WTC11 (cell line): Measurements from ENCODE around the gene DDC. TPM values are rescaled to one million over a fixed set of nuclear protein-coding genes. Genes with fewer than 3 reads are reported as not detected.

Experiments used
- ATAC-seq: fragments of 200-7000 bp; cut with Tn5 transposase; 2 replicates; pipeline ENCODE4 v1.10.0; 2021; ENCODE audit warnings: mild to moderate bottlenecking, moderate library complexity
- CTCF ChIA-PET: fragments of 300-600 bp; sonication (Branson Sonifier 250); formaldehyde crosslinking; loops from one replicate; lab custom pipeline; 2021; ENCODE audit warnings: antibody characterized with exemption; lab: Charles Lee
- POLR2A ChIA-PET: fragments of 350-600 bp; sonication (Branson Sonifier 250); formaldehyde crosslinking; loops from one replicate; lab custom pipeline; 2021; ENCODE audit warnings: antibody characterized with exemption; lab: Charles Lee
- DNase-seq: peaks from one replicate; pipeline ENCODE4 v3.0.0; 2021; ENCODE audit warnings: low spot score
- H3K27ac Mint-ChIP-seq: 2 replicates; pipeline ENCODE4 v1.8.0; 2021; ENCODE audit warnings: mixed read lengths
- H3K27me3 Mint-ChIP-seq: 2 replicates; pipeline ENCODE4 v1.8.0; 2021; ENCODE audit warnings: low read depth, mild to moderate bottlenecking, moderate library complexity, mixed read lengths
- H3K36me3 Mint-ChIP-seq: 2 replicates; pipeline ENCODE4 v1.8.0; 2021; ENCODE audit warnings: mixed read lengths
- H3K4me1 Mint-ChIP-seq: 2 replicates; pipeline ENCODE4 v1.8.0; 2022; ENCODE audit warnings: mixed read lengths
- H3K4me3 Mint-ChIP-seq: 2 replicates; pipeline ENCODE4 v1.8.0; 2021; ENCODE audit warnings: mild to moderate bottlenecking, moderate library complexity, mixed read lengths
- H3K9me3 Mint-ChIP-seq: 2 replicates; pipeline ENCODE4 v1.8.0; 2021; ENCODE audit warnings: mixed read lengths
- CREB1 ChIP-seq: sonication (generic); formaldehyde crosslinking; IDR thresholded peaks from 2 replicates; pipeline ENCODE4 v1.8.0; 2023; ENCODE audit warnings: mild to moderate bottlenecking, missing genetic modification reagents
- CREM ChIP-seq: sonication (generic); formaldehyde crosslinking; IDR thresholded peaks from 2 replicates; pipeline ENCODE4 v1.8.1; 2022; ENCODE audit warnings: mild to moderate bottlenecking, missing genetic modification reagents, moderate library complexity
- CTCF ChIP-seq: fragments of 200-600 bp; IDR thresholded peaks from 2 replicates; pipeline ENCODE4 v1.8.0; 2022; ENCODE audit warnings: antibody characterized with exemption
- E2F1 ChIP-seq: sonication (generic); formaldehyde crosslinking; IDR thresholded peaks from 2 replicates; pipeline ENCODE4 v1.8.0; 2022; ENCODE audit warnings: mild to moderate bottlenecking, missing genetic modification reagents
- E2F5 ChIP-seq: sonication (generic); formaldehyde crosslinking; IDR thresholded peaks from 2 replicates; pipeline ENCODE4 v1.8.1; 2022; ENCODE audit warnings: mild to moderate bottlenecking, moderate library complexity, missing genetic modification reagents
- ETV6 ChIP-seq: sonication (generic); formaldehyde crosslinking; IDR thresholded peaks from 2 replicates; pipeline ENCODE4 v1.8.1; 2022; ENCODE audit warnings: mild to moderate bottlenecking, missing genetic modification reagents
- FOXP1 ChIP-seq: sonication (generic); formaldehyde crosslinking; IDR thresholded peaks from 2 replicates; pipeline ENCODE4 v1.8.0; 2022; ENCODE audit warnings: missing genetic modification reagents, mild to moderate bottlenecking, moderate library complexity, borderline replicate concordance
- HMGXB4 ChIP-seq: sonication (generic); formaldehyde crosslinking; IDR thresholded peaks from 2 replicates; pipeline ENCODE4 v1.8.1; 2023; ENCODE audit warnings: mild to moderate bottlenecking, moderate library complexity, missing genetic modification reagents
- JUN ChIP-seq: sonication (generic); formaldehyde crosslinking; IDR thresholded peaks from 2 replicates; pipeline ENCODE4 v1.8.0; 2023; ENCODE audit warnings: mild to moderate bottlenecking, missing genetic modification reagents
- MAX ChIP-seq: sonication (generic); formaldehyde crosslinking; IDR thresholded peaks from 2 replicates; pipeline ENCODE4 v1.8.0; 2022; ENCODE audit warnings: mild to moderate bottlenecking, missing genetic modification reagents
- MYBL2 ChIP-seq: sonication (generic); formaldehyde crosslinking; IDR thresholded peaks from 2 replicates; pipeline ENCODE4 v1.8.1; 2023; ENCODE audit warnings: mild to moderate bottlenecking, moderate library complexity, missing genetic modification reagents
- NFE2L1 ChIP-seq: sonication (generic); formaldehyde crosslinking; IDR thresholded peaks from 2 replicates; pipeline ENCODE4 v1.8.1; 2023; ENCODE audit warnings: missing genetic modification reagents
- NR1H2 ChIP-seq: sonication (generic); formaldehyde crosslinking; IDR thresholded peaks from 2 replicates; pipeline ENCODE4 v1.9.0; 2021; ENCODE audit warnings: mild to moderate bottlenecking, moderate library complexity, missing genetic modification reagents
- SMAD3 ChIP-seq: sonication (generic); formaldehyde crosslinking; IDR thresholded peaks from 2 replicates; pipeline ENCODE4 v1.8.0; 2022; ENCODE audit warnings: missing genetic modification reagents, mild to moderate bottlenecking, borderline replicate concordance
- SP1 ChIP-seq: sonication (generic); formaldehyde crosslinking; conservative IDR thresholded peaks from 2 replicates; pipeline ENCODE4 v1.8.1; 2022; ENCODE audit warnings: missing genetic modification reagents
- STAT6 ChIP-seq: sonication (generic); formaldehyde crosslinking; conservative IDR thresholded peaks from 2 replicates; pipeline ENCODE4 v1.8.1; 2023; ENCODE audit warnings: mild to moderate bottlenecking, low read depth, missing genetic modification reagents, moderate library complexity
- TEAD1 ChIP-seq: sonication (generic); formaldehyde crosslinking; IDR thresholded peaks from 2 replicates; pipeline ENCODE4 v1.8.0; 2022; ENCODE audit warnings: mild to moderate bottlenecking, missing genetic modification reagents
- USF1 ChIP-seq: sonication (generic); formaldehyde crosslinking; IDR thresholded peaks from 2 replicates; pipeline ENCODE4 v1.8.0; 2022; ENCODE audit warnings: mild to moderate bottlenecking, missing genetic modification reagents
- USF2 ChIP-seq: sonication (generic); formaldehyde crosslinking; IDR thresholded peaks from 2 replicates; pipeline ENCODE4 v1.8.1; 2023; ENCODE audit warnings: mild to moderate bottlenecking, missing genetic modification reagents, moderate library complexity
- ZNF121 ChIP-seq: sonication (generic); formaldehyde crosslinking; IDR thresholded peaks from 2 replicates; pipeline ENCODE4 v1.8.0; 2023; ENCODE audit warnings: missing genetic modification reagents
- ZNF232 ChIP-seq: sonication (generic); formaldehyde crosslinking; IDR thresholded peaks from 2 replicates; pipeline ENCODE4 v1.8.0; 2022; ENCODE audit warnings: mild to moderate bottlenecking, missing genetic modification reagents
- ZNF281 ChIP-seq: sonication (generic); formaldehyde crosslinking; IDR thresholded peaks from 2 replicates; pipeline ENCODE4 v1.8.0; 2023; ENCODE audit warnings: mild to moderate bottlenecking, missing genetic modification reagents
- total RNA-seq: library from RNA; stranded (reverse); gene quantifications from 3 replicates; pipeline ENCODE4 v1.2.3, GENCODE V29; 2021

Gene DDC
- total RNA-seq, 1 experiment from 2014 or later = not detected

GRCh38 chr7:50467817-50468610 is 97.2 kb downstream of the DDC start:
- H3K9me3 Mint-ChIP-seq = no peaks in the 10 kb centered on the region
- no peak overlapping the region for H3K27ac Mint-ChIP-seq
- H3K27me3 Mint-ChIP-seq = peaks cover 27% of the 10 kb centered on the region
- no peak overlapping the region for H3K4me3 Mint-ChIP-seq
- H3K4me1 Mint-ChIP-seq = 0 out of 2 replicates have a peak, but pooled peaks cover 5% of the 10 kb centered on the region
- ATAC-seq (peak; percentile 91), DNase-seq (peak; percentile 86)
- POLR2A ChIA-PET = no interaction called here
- CTCF ChIA-PET = interaction anchor here (0.6 to 2.4 kb wide), 16 partner anchors 12 to 904 kb away, joined by 3 to 12 read pairs (median 4); no protein-coding TSS in a partner anchor
- no peaks in the 10 kb centered on the region for H3K36me3 Mint-ChIP-seq
- TF ChIP-seq USF1 (CRISPR knock-in tag) (peak; percentile 65; the same call in 1 of the 2 replicates), STAT6 (CRISPR knock-in tag) (no peak), CTCF (peak; percentile 77), ZNF232 (peak; percentile 63; the same call in 1 of the 2 replicates), ZNF121 (CRISPR knock-in tag) (no peak), NFE2L1 (CRISPR knock-in tag) (no peak), HMGXB4 (0 out of 2 replicates have a peak, but pooled peaks have one; percentile 56), CREB1 (0 out of 2 replicates have a peak, but pooled peaks have one; percentile 41), SP1 (CRISPR knock-in tag) (0 out of 2 replicates have a peak, but pooled peaks have one; percentile 24), MYBL2 (no peak), TEAD1 (CRISPR knock-in tag) (peak; percentile 70; the same call in 1 of the 2 replicates), NR1H2 (CRISPR knock-in tag) (no peak), JUN (CRISPR knock-in tag) (no peak), E2F1 (CRISPR knock-in tag) (peak; percentile 67; the same call in 1 of the 2 replicates), CREM (CRISPR knock-in tag) (peak; percentile 72; the same call in 1 of the 2 replicates), ZNF281 (CRISPR knock-in tag) (0 out of 2 replicates have a peak, but pooled peaks have one; percentile 46), USF2 (CRISPR knock-in tag) (peak; percentile 67; the same call in 1 of the 2 replicates), FOXP1 (CRISPR knock-in tag) (peak; percentile 75; the same call in 1 of the 2 replicates), E2F5 (CRISPR knock-in tag) (peak; percentile 76), ETV6 (CRISPR knock-in tag) (peak; percentile 73; the same call in 1 of the 2 replicates), SMAD3 (peak; percentile 66; the same call in 1 of the 2 replicates), MAX (CRISPR knock-in tag) (peak; percentile 97)
